Stimulated activated CD4-positive, alpha-beta T cell treated with anti-CD3 and anti-CD28 coated beads, Interleukin-12 subunit alpha, Interleukin-12 subunit beta, amount 100 ng/mL, for 48 hours (primary cell): ENCODE results near the gene BAG2.
A peak's percentile ranks its signal among the peaks of the same experiment; 100 is the strongest.

ENCODE experiments used
- DNase-seq, 3 donors: peaks; one replicate each; pipeline ENCODE4 v3.0.0-alpha.2; 2020; ENCODE audit warnings: low read depth in 2 of 3, low spot score in 1 of 3

Gene BAG2

DNA sequence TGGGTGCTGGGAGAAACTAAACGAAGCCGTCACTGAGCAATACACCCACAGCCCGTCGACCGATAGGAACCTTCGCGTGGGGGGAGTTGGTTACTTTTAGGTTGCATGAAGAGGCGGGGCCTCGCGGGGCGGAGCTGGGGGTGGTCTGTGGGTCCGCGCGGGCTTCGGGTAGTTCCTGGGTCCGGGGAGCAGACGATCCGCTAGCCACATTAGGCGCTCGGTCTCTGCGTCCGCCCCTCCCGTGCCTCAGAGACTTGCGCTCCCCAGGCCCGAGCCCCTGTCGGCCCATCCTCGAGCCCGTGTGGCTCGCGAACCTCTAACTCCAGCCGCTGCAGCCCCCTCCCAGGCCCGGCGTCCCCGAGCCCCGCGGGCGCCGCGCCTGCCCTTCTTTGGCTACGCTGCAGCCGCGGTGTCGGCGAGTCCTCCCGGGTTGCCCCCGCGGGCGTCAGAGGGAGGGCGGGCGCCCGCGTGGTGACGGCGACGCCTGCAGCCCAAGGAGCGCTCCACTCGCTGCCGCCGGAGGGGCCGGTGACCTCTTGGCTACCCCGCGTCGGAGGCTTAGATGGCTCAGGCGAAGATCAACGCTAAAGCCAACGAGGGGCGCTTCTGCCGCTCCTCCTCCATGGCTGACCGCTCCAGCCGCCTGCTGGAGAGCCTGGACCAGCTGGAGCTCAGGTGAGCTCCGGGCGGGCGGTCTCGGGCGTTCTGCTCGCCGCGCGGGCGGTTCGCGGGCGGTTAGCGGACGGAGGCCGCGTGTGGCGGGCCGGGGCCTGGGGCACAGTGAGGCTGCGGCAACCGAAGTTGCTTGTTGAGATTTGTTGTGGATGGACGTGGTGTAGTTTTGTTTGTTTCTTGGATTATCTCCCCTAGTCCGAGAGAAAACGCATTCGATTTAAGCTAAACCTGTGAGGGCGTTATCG, at the start of gene BAG2:
TSS of gene BAG2 (plus strand) at position 191 of the 920 bp plus-strand sequence. CDS start at position 563, 372 bp downstream.
- peak; percentile 84 to 93 (median 89) for DNase-seq

DNA sequence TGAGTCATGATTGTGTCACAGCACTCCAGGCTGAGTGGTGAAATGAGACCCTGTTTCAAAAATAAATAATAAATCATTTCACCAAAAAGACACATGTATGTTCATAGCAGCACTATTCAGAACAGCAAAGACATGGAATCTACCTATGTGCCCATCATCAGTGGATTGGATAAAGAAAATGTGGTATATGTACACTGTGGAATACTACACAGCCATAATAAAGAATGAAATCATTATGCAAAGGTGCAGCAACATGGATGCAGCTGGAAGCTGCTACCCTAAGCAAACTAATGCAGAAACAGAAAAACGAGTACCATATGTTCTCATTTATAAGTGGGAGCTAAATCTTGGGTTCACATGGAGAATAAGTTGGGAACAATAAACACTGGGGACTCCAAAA, 49.0 kb upstream of the BAG2 start:
- DNase-seq: no peak

DNA sequence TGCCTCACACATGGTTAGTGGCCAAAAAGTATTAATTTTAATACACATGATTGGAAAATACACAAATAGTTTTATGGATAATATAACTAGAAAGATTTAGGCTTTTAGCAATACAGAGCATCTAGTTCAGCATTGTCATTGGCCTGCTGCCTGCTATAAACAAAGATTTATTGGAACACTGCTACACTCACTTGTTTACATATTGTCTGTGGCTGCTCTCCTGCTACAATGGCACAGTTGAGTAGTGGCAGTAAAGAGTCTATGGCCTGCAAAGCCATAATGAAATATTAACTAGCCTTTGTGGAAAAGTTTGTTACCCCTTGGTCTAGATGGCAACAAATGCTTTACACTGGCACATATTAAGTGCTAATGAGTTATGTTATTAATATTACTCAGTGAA, 44.4 kb upstream of the BAG2 start:
- DNase-seq: no peak

DNA sequence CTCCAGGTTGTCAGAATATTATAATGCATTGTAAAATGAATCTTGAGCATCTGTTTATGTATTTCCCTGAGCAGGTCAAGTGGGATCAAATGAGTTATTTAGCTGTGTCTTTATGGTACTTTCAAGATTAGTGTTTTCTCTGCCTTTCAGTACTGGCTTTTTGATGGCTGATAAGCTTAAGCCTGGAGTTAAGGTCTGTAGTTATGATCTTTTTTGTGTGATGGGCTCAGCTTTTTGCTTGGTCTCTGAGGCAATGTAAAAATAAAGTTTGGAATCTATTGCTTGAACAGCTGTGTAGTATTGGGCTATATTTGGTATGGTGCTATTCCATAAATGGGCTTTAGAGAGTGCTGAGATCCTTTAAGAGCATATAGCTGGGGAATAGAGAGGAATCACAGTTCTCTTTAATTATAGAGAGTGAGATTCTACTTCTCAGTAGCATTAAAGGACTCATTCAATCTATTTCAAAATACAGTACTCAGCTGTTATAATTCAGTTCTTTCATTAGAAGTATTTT, 41.4 kb upstream of the BAG2 start:
- no peak for DNase-seq

DNA sequence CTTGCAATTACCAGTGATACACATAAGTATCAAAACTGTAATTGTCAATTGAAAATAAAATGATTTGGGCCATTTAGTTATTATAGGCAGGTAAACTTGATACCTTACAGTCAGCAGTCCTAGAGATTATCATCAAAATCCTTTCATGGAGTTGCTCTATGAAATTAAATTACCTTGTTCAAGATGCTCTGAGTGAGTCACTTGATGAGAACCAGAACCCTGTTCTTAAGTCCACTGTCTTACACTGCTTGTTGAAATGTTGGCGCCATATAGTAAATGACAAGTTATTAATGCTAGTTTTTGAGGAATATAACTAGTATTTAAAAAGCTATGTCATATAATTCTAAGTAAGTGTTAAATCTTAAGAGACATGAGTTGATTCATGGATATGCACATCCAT, 37.2 kb upstream of the BAG2 start:
- no peak for DNase-seq

DNA sequence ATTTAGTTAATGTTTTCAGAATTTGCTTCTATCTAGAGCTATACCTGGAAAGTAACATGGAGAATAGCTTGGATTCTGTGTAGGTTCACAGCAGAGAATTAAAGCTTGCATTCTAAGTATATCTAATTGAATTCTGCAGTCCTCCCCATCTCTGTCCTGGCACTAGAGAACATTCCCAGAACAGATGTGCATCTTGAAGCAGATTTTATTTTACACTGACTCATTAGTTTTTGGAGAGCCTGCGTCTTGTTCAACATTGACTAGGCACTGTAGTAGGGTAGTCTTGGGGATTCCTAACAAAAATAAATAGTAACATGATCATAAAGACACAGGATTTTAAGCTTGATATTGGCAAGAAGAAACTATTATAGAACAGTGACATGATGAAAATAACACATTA, 36.2 kb upstream of the BAG2 start:
- DNase-seq: no peak

DNA sequence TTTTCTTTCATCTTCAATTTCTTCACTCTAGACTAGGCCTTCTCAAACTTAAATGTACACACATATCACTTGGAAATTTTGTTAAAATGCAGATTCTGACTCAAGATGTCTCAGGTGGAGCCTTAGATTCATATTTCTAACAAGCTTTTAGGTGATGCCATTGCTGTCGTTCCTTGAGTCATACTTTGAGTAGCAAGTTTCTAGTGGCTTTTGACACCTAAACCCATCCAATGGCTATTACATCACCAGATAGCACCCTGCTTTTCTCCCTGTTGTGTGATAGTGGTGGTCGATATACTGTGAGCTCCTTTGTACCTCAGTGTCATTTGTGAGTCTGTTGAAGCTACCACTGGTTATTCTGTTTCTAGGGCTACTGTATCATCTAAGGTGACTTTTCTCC, 34.8 kb upstream of the BAG2 start:
- no peak for DNase-seq

DNA sequence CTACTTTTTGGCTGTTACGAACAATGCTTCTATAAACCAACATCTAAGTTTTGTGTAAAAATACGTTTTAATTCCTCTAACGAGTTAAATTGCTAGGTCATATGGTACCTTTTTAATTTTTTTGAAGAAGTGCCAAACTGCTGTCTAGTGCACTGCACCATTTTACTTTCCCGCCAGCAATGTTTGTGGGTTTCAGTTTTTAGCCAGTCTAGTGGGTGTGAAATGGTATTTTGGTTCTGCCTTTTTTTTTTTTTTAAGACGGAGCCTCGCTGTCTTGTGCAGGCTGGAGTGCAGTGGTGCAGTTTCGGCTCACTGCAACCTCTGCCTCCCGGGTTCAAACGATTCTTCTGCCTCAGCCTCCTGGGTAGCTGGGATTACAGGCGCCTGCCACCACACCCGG, 34.1 kb upstream of the BAG2 start:
- DNase-seq: no peak

DNA sequence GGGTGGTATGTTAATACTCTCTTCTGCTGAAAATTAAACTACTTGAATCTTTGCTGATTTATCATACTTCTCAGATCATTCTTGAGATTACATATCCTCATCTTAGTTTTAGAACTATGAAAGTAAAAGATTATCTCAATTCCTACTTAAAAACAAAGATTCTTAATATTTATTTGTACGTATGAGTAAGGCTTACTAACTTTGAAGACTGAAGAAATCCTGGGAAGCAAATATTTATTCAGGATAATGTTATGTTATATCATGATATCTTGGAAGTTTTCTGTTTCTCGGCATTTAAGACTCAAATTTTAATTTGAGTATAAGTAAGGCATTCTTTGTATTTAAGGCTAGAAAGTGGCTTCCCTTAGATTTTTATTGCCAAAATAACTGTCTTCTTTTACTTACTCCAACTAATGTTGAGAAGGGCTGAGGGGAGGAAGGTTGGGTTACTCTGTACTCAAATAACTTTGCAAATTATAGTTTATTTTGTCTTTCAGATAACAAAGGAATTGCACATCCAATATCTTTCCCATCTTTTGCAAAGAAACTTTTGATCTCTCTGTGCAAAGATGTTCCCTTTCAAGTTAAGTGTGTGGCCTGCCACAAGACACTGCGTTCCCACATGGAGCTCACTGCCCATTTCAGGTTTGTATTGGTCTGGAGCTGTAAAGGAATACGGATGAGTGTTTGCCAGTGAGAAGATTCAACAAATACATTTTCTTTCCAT, 30.5 kb upstream of the BAG2 start:
- DNase-seq: no peak

DNA sequence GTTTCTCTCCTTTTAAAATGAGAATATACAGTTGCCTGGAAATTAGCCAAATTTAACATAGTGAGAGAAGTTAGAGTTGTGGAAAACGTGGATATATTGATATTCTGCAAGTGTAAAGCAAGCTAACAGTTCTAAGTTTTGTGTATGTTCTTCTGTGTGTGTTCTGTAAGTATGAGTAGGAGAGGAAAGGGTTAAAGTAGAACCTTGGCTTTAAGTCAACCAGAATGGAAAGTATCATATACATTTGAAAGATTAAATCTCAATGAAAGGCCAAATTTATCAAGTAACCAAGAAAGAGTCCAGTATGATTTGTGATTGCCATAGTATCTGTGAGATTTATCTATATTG, 30.0 kb upstream of the BAG2 start:
- DNase-seq: no peak

DNA sequence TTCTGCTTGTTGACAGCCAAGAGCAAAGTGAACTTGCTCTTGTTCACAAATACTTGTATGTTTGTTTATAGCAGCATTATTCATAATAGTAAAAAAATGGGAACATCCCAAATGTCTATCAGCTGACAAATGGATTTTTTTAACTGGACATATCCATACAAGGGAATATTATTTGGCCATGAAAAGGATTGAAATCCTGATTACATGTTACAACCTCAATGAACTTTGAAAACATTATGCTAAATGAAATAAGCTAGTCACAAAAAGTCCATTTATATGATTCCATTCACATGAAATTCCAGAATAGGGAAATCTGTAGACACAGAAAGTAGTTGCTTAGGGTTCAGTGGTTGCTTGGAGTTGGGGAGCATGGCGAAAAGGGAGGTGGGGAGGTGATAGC, 28.4 kb upstream of the BAG2 start:
- no peak for DNase-seq

DNA sequence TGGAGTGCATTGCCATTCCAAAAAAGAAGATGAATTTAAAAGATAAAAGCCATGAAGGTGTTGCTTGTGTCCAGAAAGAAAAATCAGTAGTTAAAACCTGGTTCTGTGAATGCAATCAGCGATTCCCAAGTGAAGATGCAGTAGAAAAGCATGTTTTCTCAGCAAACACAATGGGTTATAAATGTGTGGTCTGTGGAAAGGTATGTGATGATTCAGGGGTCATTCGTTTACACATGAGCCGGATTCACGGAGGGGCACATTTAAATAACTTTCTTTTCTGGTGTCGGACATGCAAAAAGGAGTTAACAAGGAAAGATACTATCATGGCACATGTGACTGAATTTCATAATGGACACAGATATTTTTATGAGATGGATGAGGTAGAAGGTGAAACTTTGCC, 24.7 kb upstream of the BAG2 start:
- no peak for DNase-seq

DNA sequence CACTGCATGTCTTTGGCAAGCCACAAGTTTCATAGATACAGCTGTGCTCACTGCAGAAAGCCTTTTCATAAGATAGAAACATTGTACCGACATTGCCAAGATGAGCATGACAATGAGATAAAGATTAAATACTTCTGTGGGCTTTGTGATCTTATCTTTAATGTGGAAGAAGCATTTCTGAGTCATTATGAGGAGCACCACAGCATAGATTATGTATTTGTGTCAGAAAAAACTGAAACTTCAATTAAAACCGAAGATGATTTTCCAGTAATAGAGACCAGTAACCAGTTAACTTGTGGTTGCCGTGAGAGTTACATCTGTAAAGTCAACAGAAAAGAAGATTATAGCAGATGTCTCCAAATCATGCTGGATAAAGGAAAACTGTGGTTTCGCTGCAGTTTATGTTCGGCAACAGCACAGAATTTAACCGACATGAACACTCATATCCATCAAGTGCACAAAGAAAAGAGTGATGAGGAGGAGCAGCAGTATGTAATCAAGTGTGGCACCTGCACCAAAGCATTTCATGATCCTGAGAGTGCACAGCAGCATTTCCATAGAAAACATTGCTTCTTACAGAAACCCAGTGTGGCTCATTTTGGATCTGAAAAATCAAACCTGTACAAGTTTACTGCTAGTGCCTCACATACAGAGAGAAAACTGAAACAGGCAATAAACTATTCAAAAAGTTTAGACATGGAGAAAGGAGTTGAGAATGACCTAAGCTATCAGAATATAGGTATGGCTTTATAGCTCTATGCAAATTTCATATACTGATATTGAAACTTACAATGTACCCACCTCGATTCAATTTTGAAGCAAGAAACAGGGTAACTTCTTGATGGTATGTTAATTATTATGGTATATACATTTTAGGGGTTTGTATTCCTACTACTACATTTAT, 23.9 kb upstream of the BAG2 start:
- DNase-seq: no peak

DNA sequence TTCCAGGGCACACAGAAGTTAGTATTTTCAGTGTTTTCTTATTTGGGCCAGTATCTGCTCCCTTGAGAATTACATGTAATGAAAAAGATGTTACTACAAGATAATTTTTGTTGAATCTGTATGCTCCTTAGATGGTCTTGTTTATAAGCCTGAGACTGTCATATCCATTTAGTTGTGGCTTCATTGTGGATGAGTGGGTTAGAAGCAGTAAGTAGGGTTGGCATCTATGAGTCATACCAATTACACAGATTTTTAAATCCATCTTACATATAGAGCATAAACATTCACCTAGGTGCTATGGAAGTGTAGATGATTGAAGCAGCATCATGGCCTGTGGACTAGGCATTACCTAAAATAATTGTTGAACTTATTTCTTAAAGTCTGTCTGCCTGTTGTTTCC, 13.5 kb upstream of the BAG2 start:
- DNase-seq: no peak

DNA sequence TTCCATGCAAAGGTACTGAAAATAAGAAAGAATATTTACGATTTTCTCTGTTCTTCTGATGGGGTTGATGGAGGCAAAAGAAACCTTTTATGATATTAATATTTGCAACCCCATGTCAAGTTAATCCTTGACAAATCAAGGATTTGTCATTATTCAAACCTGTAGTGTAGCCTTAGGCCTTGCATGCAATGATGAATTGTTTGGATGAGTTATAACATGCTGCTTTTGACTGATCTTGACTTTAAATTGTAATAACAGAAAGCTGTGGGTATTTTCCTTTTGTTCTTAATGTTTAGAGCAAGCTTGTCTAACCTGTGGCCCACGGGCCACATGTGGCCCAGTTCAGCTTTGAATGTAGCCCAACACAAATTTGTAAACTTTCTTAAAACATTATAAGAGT, 13.0 kb upstream of the BAG2 start:
- DNase-seq: no peak

DNA sequence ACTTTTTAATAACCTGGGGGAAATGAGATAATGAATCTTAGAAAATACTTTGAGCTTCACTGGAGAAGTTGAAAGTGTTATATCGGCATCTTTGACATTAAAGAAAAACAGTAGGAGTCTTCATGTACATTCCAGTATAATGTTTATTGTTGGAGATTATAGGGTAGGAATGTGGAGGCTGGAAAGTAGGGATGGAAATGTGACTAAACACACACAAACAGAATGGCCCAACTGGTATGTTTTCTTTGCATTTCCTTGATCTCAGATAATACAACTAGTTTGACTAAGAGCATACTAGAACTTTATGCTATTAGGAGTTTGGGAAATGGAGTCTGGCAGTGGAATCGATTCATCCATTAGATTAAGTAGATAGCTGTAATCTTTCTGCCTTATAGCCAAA, 10.1 kb upstream of the BAG2 start:
- DNase-seq: no peak

DNA sequence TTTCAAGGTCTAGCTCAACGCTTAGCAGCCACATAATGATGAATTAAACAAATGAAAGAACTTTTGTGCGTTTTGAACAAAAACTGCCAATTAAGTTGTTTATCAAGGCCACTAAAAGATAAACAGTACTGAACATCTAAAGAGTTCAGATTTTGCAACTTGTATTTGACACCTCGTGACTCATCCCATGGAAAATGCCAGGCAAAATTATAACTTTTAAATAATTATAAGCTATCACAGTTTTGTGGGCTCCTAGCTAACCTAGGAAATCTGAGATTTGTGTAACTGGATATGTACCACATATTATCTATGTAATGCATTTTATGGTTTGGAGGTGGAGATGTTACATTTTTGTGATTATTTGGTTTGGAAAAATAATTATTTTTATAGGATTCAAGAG, 9.6 kb upstream of the BAG2 start:
- no peak for DNase-seq

DNA sequence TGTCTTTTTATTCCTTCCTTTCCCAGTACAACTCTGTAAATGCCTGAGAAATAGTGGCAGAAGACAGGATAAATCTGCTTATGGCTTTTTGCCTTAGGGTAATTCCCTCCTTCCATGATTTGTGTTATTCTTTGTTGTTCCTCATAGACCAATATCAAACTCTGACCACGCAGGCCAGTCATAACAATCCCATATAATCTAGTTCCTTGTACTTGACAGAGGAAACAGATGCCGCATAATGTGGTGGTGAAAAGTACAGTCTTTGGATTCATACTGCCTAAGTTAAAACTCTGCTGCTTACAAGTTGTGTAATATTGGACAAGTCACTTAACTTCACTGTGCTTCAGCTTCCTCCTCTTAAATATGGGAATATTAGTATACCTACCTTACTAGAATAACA, 8.2 kb upstream of the BAG2 start:
- DNase-seq: no peak

DNA sequence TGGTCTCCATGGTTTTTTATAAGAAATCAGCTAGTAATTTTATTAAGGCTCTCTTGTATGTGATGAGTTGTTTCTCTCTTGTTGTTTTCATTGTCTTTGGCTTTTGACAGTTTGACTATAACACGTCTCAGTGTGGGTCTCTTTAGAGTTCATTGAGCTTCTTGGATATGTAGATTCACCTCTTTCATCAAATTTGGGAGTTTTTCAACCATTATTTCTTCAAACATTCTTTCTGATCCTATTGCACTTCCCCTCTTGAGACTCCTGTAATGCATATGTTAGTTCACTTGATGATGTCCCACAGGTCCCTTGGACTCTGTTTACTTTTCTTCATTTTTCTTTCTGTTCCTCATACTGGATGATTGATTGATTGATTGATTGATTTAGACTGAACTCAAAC, 7.0 kb upstream of the BAG2 start:
- no peak for DNase-seq

DNA sequence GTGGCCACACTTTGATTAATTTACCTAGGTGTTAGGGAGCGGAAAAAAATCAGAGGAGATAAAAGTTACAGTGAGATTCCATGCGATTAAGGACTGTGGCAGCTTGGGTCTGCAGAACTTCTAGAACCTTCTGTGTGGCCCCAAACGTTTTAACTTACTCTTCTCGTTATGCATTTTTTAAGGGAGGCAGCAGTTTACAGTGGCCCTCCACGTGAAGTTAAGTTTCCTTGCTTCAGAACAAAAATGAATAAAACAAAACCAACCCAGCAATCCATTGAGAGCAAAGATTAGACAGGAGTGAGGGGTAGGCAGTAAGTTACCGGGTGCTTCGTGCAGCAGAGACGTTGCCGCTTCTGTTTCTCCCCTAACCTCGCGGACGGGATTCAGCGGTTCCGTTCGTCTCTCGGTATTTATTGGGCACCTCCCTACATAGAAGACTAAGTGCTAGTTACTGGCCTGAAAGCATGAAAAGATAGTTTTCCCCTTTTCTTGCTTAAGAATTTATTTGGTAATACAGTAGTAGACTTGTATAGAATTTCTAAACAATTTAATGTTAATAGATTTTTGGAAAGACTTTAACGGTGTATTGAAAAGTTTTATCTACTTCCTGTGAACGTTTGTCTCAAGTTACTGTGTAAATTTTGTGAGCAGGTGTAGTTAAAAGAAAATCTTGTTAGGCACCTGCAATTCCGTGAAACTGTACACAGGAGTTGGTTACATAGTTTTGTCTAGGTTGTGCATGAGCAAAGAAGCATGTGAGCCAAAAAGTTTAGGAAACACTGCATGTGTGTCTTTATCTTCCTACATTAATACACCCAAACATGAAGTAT, 1.1 kb downstream of the BAG2 start:
- DNase-seq: no peak
